ENCODE measurements around the gene FBXL3.
A peak's percentile ranks its signal among the peaks of the same experiment; 100 is the strongest.

Gene FBXL3

GRCh38 chr13:77031656-77032243 is 4.8 kb upstream of the FBXL3 start:
- DNase-seq (ENCODE audit: low read depth): no peak
- TF ChIP-seq, protein P1, sequence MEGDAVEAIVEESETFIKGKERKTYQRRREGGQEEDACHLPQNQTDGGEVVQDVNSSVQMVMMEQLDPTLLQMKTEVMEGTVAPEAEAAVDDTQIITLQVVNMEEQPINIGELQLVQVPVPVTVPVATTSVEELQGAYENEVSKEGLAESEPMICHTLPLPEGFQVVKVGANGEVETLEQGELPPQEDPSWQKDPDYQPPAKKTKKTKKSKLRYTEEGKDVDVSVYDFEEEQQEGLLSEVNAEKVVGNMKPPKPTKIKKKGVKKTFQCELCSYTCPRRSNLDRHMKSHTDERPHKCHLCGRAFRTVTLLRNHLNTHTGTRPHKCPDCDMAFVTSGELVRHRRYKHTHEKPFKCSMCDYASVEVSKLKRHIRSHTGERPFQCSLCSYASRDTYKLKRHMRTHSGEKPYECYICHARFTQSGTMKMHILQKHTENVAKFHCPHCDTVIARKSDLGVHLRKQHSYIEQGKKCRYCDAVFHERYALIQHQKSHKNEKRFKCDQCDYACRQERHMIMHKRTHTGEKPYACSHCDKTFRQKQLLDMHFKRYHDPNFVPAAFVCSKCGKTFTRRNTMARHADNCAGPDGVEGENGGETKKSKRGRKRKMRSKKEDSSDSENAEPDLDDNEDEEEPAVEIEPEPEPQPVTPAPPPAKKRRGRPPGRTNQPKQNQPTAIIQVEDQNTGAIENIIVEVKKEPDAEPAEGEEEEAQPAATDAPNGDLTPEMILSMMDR (conservative IDR thresholded peaks at IDR 0.05; ENCODE audit: control insufficient read depth, insufficient read depth, low read depth, low read length): no peak
- H3K4me3 ChIP-seq (ENCODE audit: control insufficient read depth, low read depth, low read length): no peak overlapping the region

DNA sequence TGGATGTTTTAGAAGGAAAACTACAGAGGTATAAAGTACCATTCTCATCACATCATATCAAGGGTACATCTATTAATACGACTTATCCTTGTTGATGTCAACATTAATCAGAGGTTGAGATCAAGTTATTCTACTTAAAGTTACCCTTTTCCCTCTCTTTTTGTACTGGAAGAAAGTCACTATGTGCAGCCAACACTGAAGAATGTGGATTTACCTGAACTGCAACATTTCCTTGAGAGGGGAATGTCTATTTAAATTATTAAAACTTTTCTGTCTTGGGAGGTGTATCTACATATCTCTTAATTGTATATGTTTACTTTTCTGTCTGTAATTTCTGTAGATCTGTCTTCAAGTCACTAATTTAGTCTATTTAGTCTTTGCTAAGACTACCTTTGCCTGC is 2.5 kb upstream of the FBXL3 start:
- TF ChIP-seq, protein P1 (conservative IDR thresholded peaks at IDR 0.05; ENCODE audit: control insufficient read depth, insufficient read depth, low read depth, low read length): no peak
- DNase-seq (ENCODE audit: low read depth): no peak
- H3K4me3 ChIP-seq (ENCODE audit: control insufficient read depth, low read depth, low read length): no peak overlapping the region

DNA sequence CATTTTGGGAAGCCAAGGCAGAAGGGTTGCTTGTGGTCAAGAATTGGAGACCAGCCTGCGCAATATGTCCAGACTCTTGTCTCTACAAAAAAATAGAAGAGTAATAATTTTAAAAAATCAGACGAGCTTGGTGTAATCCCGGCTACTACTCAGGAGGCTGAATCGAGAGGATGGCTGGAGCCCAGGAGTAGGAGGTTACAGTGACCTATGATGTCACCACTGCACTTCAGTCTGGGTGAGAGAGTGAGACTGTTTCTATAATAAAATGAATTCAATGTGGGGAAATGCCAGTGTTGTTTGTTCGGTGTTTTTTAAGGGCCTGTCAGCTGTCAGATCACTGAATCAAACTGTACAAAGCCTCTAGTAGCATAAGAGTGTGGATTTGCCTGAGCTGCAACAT is 1.2 kb upstream of the FBXL3 start:
- H3K4me3 ChIP-seq (ENCODE audit: control insufficient read depth, low read depth, low read length): peak overlapping the region; percentile 73
- TF ChIP-seq, protein P1 (conservative IDR thresholded peaks at IDR 0.05; ENCODE audit: control insufficient read depth, insufficient read depth, low read depth, low read length): no peak
- DNase-seq (ENCODE audit: low read depth): peak; percentile 75

DNA sequence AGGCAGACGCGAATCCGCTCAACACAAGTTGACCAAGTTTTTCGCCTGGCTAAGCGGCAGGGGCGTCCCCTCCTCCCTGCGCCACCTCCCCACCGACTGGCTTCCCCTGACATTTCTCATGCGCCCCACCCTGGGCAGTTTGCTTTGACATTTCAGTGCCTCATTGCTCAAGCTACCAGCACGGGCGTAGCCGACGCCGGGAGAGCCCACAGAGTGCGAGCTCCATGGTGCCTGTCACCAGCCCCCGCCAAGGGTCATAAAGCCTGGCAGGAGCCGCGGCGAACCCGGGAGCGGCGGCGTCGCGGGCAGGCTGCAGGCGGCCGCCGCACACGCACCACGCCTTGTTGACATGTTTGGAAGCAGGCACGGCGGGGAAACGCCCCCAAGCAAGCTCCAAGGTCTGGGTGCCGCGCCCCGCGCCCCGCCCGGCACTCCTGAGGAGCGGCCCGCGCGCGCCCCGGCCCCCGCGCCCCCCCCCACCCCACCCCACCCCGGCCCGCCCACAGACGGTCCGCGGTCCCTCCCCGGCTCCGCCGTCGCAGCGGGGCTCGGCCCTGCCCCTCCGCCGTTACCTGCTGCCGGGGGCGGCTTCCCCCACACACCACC is 601 bp downstream of the FBXL3 start:
- TF ChIP-seq, protein P1 (conservative IDR thresholded peaks at IDR 0.05; ENCODE audit: control insufficient read depth, insufficient read depth, low read depth, low read length): no peak
- DNase-seq (ENCODE audit: low read depth): peak; percentile 69
- peak overlapping the region; percentile 87 for H3K4me3 ChIP-seq (ENCODE audit: control insufficient read depth, low read depth, low read length)

- H3K4me3 ChIP-seq (ENCODE audit: control insufficient read depth, low read depth, low read length): no peak overlapping the region
- peak; percentile 56 for DNase-seq (ENCODE audit: low read depth)
- TF ChIP-seq, protein P1 (conservative IDR thresholded peaks at IDR 0.05; ENCODE audit: control insufficient read depth, insufficient read depth, low read depth, low read length): no peak
Measured at GRCh38 chr13:77022341-77022740, 4.6 kb downstream of the FBXL3 start.

- no peak overlapping the region for H3K4me3 ChIP-seq (ENCODE audit: control insufficient read depth, low read depth, low read length)
- DNase-seq (ENCODE audit: low read depth): no peak
- TF ChIP-seq, protein P1 (conservative IDR thresholded peaks at IDR 0.05; ENCODE audit: control insufficient read depth, insufficient read depth, low read depth, low read length): no peak
Measured at GRCh38 chr13:77019756-77020155, 7.2 kb downstream of the FBXL3 start.

Data from fibroblast of mammary gland (primary cell).